Heart left ventricle (tissue), 16 donors: ENCODE results near the gene TUT4. TPM values are rescaled to one million over a fixed set of nuclear protein-coding genes. Genes with fewer than 3 reads are reported as not detected.

Experiments
- ATAC-seq, 4 donors: fragments of 200-7000 bp; cut with Tn5 transposase; one replicate each; pipeline ENCODE4 v1.9.1; 2020 to 2022; ENCODE audit warnings: moderate library complexity in 4 of 4, mild to moderate bottlenecking in 3 of 4, moderate number of reproducible peaks in 1 of 4
- DNase-seq, 5 donors: peaks; one replicate each; pipeline ENCODE4 v3.0.0-alpha.2; 2020
- H3K27ac ChIP-seq, 12 donors: fragments of 200-600 bp; sonication (generic) in 4 of 12; one replicate each; pipeline versions ENCODE4 v1.5.0 to v1.8.0; 2016 to 2022; ENCODE audit warnings: mild to moderate bottlenecking in 2 of 12
- H3K27me3 ChIP-seq, 9 donors: fragments of 200-600 bp; sonication (generic) in 2 of 9; one replicate each; pipeline versions ENCODE4 v1.5.1 to v1.8.0; 2016 to 2022; ENCODE audit warnings: mild to moderate bottlenecking in 3 of 9
- H3K36me3 ChIP-seq, 9 donors: fragments of 200-600 bp; sonication (generic) in 2 of 9; one replicate each; pipeline versions ENCODE4 v1.5.0 to v1.8.0; 2018 to 2022; ENCODE audit warnings: mild to moderate bottlenecking in 2 of 9
- H3K4me1 ChIP-seq, 12 donors: fragments of 200-600 bp; sonication (generic) in 4 of 12; one replicate each; pipeline versions ENCODE4 v1.5.0 to v1.8.0; 2016 to 2022; ENCODE audit warnings: mild to moderate bottlenecking in 3 of 12
- H3K4me3 ChIP-seq, 12 donors: fragments of 200-600 bp; sonication (generic) in 4 of 12; one replicate each; pipeline versions ENCODE4 v1.5.0 to v1.8.0; 2017 to 2022; ENCODE audit warnings: mild to moderate bottlenecking in 9 of 12, moderate library complexity in 4 of 12
- H3K9me3 ChIP-seq, 12 donors: fragments of 200-600 bp; sonication (generic) in 4 of 12; one replicate each; pipeline versions ENCODE4 v1.5.0 to v1.8.0; 2016 to 2022; ENCODE audit warnings: mild to moderate bottlenecking in 1 of 12
- POLR2A ChIP-seq, 2 donors: fragments of 450-650 bp; IDR thresholded peaks; one replicate each; pipeline ENCODE4 v1.6.1; 2017; ENCODE audit warnings: antibody characterized with exemption in 2 of 2, mild to moderate bottlenecking in 2 of 2, moderate library complexity in 2 of 2
- WGBS, 4 donors: extraction: QIAGEN DNeasy Blood & Tissue Kit in 2 of 4; methylation state at CpG; one replicate each; pipeline versions ENCODE4 v1.1.5 to v1.1.7; 2013 to 2018; 5-methylcytosine and 5-hydroxymethylcytosine counted together
- intact Hi-C, 10 donors: fragments of 100-400 bp; cut with DNase I; formaldehyde crosslinking; loops; one replicate each; pipeline versions ENCODE4 v1.11.1 to v1.14.2; 2022
- polyA plus RNA-seq, 2 donors: library from polyadenylated mRNA; stranded (reverse); fragments of 200-250 nt; gene quantifications; one replicate each; pipeline ENCODE4 v1.2.3, GENCODE V29; 2013
- total RNA-seq, 9 donors: library from RNA; depleted of rRNA in 2 of 9; stranded (reverse); fragments of >200 nt in 2 of 9; fragmentation: NEBNext Ultra II Directional in 3 of 9; extraction: Animal tissue kit (Norgen Biotek cat#: 25700) in 3 of 9; gene quantifications; one replicate each; pipeline versions ENCODE4 v1.1.0 to v1.2.4, GENCODE V29; 2016 to 2023
- TF ChIP-seq, protein P1 (sequence below), 12 donors: fragments of 200-600 bp; sonication (generic) in 4 of 12; IDR thresholded peaks; one replicate each; pipeline versions ENCODE4 v1.5.0 to v1.8.0; 2018 to 2022; ENCODE audit warnings: antibody characterized with exemption in 12 of 12, mild to moderate bottlenecking in 5 of 12
- donor health status: ischemic (EF 13 %, LVEDD 7.1; RV severe dilation, severe dysfunction).
- donor health status: healthy with polysubstance abuse.
- donor health status: DM: no; HTN: yes; CAD: no.
- donor health status: DM: no; HTN: no; CAD: no.
- donor health status: ischemic (EF 25% LVEDD 6.9; RV normal size, moderate dysfunction).
- donor health status: ischemic (EF 25% LVEDD 5.7; RV mildly dilated, moderate dysfunction).
- donor health status: healthy.
- donor health status: DM: yes; HTN: yes; CAD: no.
- donor health status: ischemic (EF 35%, LVEDD 5.7; RV mildly dilated, moderate dysfunction).
- donor health status: nonischemic (EF 11% LVEDD 7.7; RV severe dilation, severe dysfunction).
- donor health status: DM: yes; HTN: yes; CAD: no.
- donor health status: PGD.
- donor health status: ischemic (EF 29% LVEDD 5.4; RV normal size, mild dysfunction).
- donor health status: nonischemic (EF 23%, LVEDD 6.1; RV moderate dilation, normal function).

The TUT4 gene
- total and polyA plus RNA-seq, 11 donors, result 14.8 to 43.8 (median 30.4) TPM

DNA sequence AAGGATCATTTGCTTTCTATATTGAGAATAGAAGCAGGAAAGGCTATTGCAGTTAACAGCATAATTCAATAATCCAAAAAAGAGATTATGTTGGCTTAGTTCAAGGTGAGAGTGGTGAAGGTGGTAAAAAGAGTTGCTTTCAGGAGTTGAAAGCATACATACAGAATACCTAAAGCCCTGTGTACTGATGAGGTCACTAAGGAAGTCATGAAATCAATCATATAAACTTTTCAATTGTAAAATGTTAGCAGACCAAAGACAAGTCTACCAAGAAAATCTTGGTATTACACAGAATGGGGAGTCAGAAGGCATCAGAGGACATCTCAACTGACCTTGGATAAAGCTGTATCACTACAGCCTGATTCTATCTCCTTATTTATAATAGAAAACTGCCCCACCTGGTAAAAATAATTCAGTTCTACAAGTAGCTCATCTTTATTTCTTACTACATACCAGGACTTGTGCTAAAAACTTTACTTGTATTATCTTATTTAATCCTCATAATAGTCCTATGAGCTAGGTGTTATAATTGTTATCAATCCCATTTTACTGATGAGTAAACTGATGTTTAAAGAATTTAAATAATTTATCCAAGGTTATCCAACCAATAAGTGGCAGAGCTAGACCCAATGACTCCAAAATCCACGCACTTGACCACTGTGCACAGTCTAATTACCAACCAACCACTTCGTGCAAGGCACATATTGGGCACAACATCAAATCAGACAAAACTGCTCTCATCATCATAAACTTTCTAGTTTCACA, 40.9 kb downstream of the TUT4 start:
- Histone ChIP-seq H3K27ac (no peak overlapping the region), H3K4me3 (no peak overlapping the region), H3K4me1 (peaks cover 0 to 9% (median 0%) of the 10 kb centered on the region in 12 donors), H3K27me3 (no peaks in the 10 kb centered on the region), H3K36me3 (peaks cover 0 to 64% (median 38%) of the 10 kb centered on the region in 9 donors), H3K9me3 (no peaks in the 10 kb centered on the region)
- DNase-seq, result no peak
- ATAC-seq, result no peak
- intact Hi-C loops, result no loop called here
- no peak for TF ChIP-seq POLR2A (IDR thresholded peaks at IDR 0.05)
- TF ChIP-seq, protein P1, sequence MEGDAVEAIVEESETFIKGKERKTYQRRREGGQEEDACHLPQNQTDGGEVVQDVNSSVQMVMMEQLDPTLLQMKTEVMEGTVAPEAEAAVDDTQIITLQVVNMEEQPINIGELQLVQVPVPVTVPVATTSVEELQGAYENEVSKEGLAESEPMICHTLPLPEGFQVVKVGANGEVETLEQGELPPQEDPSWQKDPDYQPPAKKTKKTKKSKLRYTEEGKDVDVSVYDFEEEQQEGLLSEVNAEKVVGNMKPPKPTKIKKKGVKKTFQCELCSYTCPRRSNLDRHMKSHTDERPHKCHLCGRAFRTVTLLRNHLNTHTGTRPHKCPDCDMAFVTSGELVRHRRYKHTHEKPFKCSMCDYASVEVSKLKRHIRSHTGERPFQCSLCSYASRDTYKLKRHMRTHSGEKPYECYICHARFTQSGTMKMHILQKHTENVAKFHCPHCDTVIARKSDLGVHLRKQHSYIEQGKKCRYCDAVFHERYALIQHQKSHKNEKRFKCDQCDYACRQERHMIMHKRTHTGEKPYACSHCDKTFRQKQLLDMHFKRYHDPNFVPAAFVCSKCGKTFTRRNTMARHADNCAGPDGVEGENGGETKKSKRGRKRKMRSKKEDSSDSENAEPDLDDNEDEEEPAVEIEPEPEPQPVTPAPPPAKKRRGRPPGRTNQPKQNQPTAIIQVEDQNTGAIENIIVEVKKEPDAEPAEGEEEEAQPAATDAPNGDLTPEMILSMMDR (IDR thresholded peaks at IDR 0.05), result no peak
- WGBS, 4 donors, result 90 to 99% (median 96%) methylated on average over 2 of the region's 2 CpGs

DNA sequence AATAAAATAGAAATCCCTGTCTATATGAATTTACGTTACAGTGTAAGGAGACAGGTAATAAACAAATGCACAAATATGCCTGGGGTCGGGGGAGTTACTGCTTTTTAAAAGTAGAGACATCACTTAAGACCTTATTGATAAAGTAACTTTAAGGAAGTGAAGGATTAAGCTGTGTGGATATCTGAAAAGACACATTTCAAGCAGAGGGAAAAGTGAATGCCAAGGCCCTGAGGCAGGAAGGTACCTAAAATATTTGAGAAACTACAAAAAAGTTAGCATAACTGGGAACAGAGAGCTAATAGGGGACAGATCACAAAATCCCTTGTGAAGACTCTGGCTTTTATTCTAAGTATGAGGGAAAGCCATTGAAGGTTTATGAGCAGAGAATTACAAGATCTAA, 41.5 kb downstream of the TUT4 start:
- Histone ChIP-seq H3K4me3 (no peak overlapping the region), H3K36me3 (peaks cover 0 to 68% (median 40%) of the 10 kb centered on the region in 9 donors), H3K27ac (no peak overlapping the region), H3K9me3 (no peaks in the 10 kb centered on the region), H3K4me1 (peaks cover 0 to 9% (median 0%) of the 10 kb centered on the region in 12 donors), H3K27me3 (no peaks in the 10 kb centered on the region)
- intact Hi-C loops, result no loop called here
- DNase-seq (no peak), ATAC-seq (no peak)
- TF ChIP-seq POLR2A (IDR thresholded peaks at IDR 0.05), result no peak
- TF ChIP-seq, protein P1 (IDR thresholded peaks at IDR 0.05), result no peak
- 89 to 97% (median 92%) methylated on average over 2 of the region's 2 CpGs for WGBS, 4 donors

DNA sequence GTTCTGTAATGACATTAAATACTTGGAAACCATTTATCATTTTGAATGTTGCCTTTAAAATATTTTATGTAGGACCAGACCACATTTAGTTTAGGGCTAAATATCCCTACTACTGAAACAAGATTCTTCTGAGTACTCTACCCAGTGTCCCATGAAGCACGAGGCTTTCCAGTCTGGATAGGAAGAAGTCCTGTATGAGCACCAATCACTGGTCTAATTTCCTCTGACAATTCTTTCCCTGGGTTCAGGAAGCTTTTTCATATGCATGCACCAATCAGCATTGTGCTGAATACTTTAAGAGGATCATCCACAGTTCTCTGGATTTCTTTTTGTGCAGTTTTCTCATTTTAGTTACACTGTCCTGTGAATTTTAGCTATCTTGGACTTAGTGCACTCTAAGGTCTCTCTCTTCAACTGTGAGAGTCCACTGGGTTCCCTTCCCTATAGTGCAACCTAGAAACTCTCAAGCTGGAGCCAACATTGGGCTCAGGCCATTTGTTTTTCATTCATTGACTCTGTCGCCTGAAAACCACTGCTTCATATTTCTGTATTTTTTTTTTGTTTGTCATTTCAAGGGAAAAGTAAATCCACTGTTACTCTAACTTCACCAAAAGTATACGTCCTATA, 45.9 kb downstream of the TUT4 start:
- Histone ChIP-seq H3K27me3 (no peaks in the 10 kb centered on the region), H3K4me3 (no peak overlapping the region), H3K27ac (no peak overlapping the region), H3K4me1 (peaks cover 0 to 9% (median 0%) of the 10 kb centered on the region in 12 donors), H3K36me3 (peaks cover 0 to 48% (median 32%) of the 10 kb centered on the region in 9 donors), H3K9me3 (no peaks in the 10 kb centered on the region)
- DNase-seq (no peak), ATAC-seq (no peak)
- intact Hi-C loops, result loop anchor here in 1 of 10 donors (10.0 kb wide), 1 partner anchor 1142 kb away; no protein-coding TSS in a partner anchor
- TF ChIP-seq POLR2A (IDR thresholded peaks at IDR 0.05), result no peak
- TF ChIP-seq, protein P1 (IDR thresholded peaks at IDR 0.05), result no peak
- 61 to 90% (median 77%) methylated on average over 3 of the region's 3 CpGs for WGBS, 4 donors

DNA sequence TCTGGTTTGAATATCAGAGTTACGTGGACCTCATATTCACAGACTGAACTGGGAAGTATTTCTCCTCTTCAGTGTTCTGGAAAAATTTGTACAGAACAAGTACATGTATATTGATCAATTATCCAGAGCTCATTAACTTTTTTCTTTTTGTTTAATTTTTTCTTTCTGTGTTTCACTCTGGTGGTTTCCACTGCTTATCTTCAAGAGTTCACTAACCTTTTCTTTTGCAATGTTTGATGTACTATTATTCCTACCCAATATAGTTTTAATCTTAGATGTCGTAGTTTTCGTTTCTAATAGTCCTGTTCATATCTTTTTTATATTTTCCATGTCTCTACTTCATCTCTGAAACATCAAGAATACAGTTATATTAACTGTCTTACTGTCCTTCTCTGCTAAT, 46.5 kb downstream of the TUT4 start:
- 91 to 96% (median 92%) methylated on average over 3 of the region's 3 CpGs for WGBS, 4 donors
- DNase-seq (no peak), ATAC-seq (no peak)
- Histone ChIP-seq H3K27ac (no peak overlapping the region), H3K36me3 (peaks cover 0 to 41% (median 32%) of the 10 kb centered on the region in 9 donors), H3K4me1 (peaks cover 0 to 8% (median 0%) of the 10 kb centered on the region in 12 donors), H3K27me3 (no peaks in the 10 kb centered on the region), H3K9me3 (no peaks in the 10 kb centered on the region), H3K4me3 (no peak overlapping the region)
- no peak for TF ChIP-seq POLR2A (IDR thresholded peaks at IDR 0.05)
- TF ChIP-seq, protein P1 (IDR thresholded peaks at IDR 0.05), result no peak
- intact Hi-C loops, result loop anchor here in 1 of 10 donors (10.0 kb wide), 1 partner anchor 1142 kb away; no protein-coding TSS in a partner anchor
